IgD-negative memory B cell (primary cell): Measurements from ENCODE around the gene ABL1. TPM values are rescaled to one million over a fixed set of nuclear protein-coding genes. Genes with fewer than 3 reads are reported as not detected.

Experiments
- H3K27ac Mint-ChIP-seq, 3 donors: one replicate each; pipeline ENCODE4 v1.8.0; 2020 to 2022; ENCODE audit warnings: mild to moderate bottlenecking in 3 of 3, mixed read lengths in 3 of 3, moderate library complexity in 1 of 3
- H3K27me3 Mint-ChIP-seq: one replicate; pipeline ENCODE4 v1.8.0; 2021; ENCODE audit warnings: mixed read lengths
- H3K36me3 Mint-ChIP-seq: one replicate; pipeline ENCODE4 v1.8.0; 2020; ENCODE audit warnings: mild to moderate bottlenecking, mixed read lengths
- H3K4me1 Mint-ChIP-seq, 3 donors: one replicate each; pipeline ENCODE4 v1.8.0; 2020 to 2022; ENCODE audit warnings: mixed read lengths in 3 of 3, mild to moderate bottlenecking in 1 of 3
- H3K4me3 Mint-ChIP-seq, 4 donors: one replicate each; pipeline ENCODE4 v1.8.0; 2020 to 2022; ENCODE audit warnings: mild to moderate bottlenecking in 4 of 4, mixed read lengths in 4 of 4, moderate library complexity in 3 of 4
- H3K9me3 Mint-ChIP-seq, 3 donors: one replicate each; pipeline ENCODE4 v1.8.0; 2020 to 2021; ENCODE audit warnings: mixed read lengths in 3 of 3, mild to moderate bottlenecking in 1 of 3
- polyA plus RNA-seq: library from polyadenylated mRNA; unstranded; fragments of 300-500 nt; fragmentation: Illumina TruSeq; gene quantifications from one replicate; pipeline ENCODE4 v1.2.3, GENCODE V29; 2021

Gene ABL1
- polyA plus RNA-seq, 1 donor from 2014 or later = 12.6 TPM

DNA sequence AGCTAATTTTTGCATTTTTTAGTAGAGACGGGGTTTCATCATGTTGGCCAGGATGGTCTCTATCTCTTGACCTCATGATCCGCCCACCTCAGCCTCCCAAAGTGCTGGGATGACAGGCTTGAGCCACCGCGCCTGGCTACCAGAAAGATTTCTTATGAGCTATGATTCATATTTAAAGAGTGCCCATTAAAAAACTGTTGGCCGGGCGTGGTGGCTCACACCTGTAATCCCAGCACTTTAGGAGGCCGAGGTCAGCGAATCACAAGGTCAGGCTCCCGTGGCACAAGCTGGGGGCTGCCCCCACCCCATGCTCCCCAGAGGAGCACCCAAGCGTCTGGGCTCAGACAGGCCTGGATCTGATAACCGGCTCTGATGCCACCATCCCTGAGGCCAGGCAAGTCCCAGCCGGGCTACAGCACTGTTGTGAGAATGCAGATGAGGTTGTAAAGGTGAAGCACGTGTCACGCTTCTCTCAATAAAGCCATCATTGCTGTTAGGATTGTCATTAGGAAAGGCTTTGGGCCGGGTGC lies 47.7 kb downstream of the ABL1 start:
- Mint-ChIP-seq H3K27me3 (no peaks in the 10 kb centered on the region), H3K4me1 (peaks cover 0 to 2% (median 0%) of the 10 kb centered on the region in 3 donors), H3K9me3 (no peaks in the 10 kb centered on the region), H3K36me3 (peaks cover 5% of the 10 kb centered on the region), H3K27ac (no peak overlapping the region), H3K4me3 (no peak overlapping the region)

GRCh38 chr9:130883479-130883878 lies 48.4 kb downstream of the ABL1 start:
- H3K27ac Mint-ChIP-seq = no peak overlapping the region
- no peaks in the 10 kb centered on the region for H3K9me3 Mint-ChIP-seq
- no peaks in the 10 kb centered on the region for H3K27me3 Mint-ChIP-seq
- no peak overlapping the region for H3K4me3 Mint-ChIP-seq
- peaks cover 0 to 2% (median 0%) of the 10 kb centered on the region in 3 donors for H3K4me1 Mint-ChIP-seq
- H3K36me3 Mint-ChIP-seq = peaks cover 5% of the 10 kb centered on the region

GRCh38 chr9:130884111-130884531 lies 49.1 kb downstream of the ABL1 start:
- peaks cover 0 to 2% (median 0%) of the 10 kb centered on the region in 3 donors for H3K4me1 Mint-ChIP-seq
- H3K27me3 Mint-ChIP-seq = no peaks in the 10 kb centered on the region
- peaks cover 5% of the 10 kb centered on the region for H3K36me3 Mint-ChIP-seq
- H3K4me3 Mint-ChIP-seq = no peak overlapping the region
- no peaks in the 10 kb centered on the region for H3K9me3 Mint-ChIP-seq
- H3K27ac Mint-ChIP-seq = no peak overlapping the region

- Mint-ChIP-seq H3K27me3 (no peaks in the 10 kb centered on the region), H3K36me3 (peaks cover 5% of the 10 kb centered on the region), H3K4me3 (no peak overlapping the region), H3K9me3 (no peaks in the 10 kb centered on the region), H3K27ac (no peak overlapping the region), H3K4me1 (peaks cover 0 to 2% (median 0%) of the 10 kb centered on the region in 3 donors)
Observed at GRCh38 chr9:130884542-130885483, 49.8 kb downstream of the ABL1 start.

DNA sequence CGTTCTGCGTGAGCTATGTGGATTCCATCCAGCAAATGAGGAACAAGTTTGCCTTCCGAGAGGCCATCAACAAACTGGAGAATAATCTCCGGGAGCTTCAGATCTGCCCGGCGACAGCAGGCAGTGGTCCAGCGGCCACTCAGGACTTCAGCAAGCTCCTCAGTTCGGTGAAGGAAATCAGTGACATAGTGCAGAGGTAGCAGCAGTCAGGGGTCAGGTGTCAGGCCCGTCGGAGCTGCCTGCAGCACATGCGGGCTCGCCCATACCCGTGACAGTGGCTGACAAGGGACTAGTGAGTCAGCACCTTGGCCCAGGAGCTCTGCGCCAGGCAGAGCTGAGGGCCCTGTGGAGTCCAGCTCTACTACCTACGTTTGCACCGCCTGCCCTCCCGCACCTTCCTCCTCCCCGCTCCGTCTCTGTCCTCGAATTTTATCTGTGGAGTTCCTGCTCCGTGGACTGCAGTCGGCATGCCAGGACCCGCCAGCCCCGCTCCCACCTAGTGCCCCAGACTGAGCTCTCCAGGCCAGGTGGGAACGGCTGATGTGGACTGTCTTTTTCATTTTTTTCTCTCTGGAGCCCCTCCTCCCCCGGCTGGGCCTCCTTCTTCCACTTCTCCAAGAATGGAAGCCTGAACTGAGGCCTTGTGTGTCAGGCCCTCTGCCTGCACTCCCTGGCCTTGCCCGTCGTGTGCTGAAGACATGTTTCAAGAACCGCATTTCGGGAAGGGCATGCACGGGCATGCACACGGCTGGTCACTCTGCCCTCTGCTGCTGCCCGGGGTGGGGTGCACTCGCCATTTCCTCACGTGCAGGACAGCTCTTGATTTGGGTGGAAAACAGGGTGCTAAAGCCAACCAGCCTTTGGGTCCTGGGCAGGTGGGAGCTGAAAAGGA lies 50.7 kb downstream of the ABL1 start:
- Mint-ChIP-seq H3K27ac (no peak overlapping the region), H3K4me3 (no peak overlapping the region), H3K4me1 (peaks cover 0 to 2% (median 0%) of the 10 kb centered on the region in 3 donors), H3K27me3 (no peaks in the 10 kb centered on the region), H3K9me3 (no peaks in the 10 kb centered on the region), H3K36me3 (peaks cover 4% of the 10 kb centered on the region)

DNA sequence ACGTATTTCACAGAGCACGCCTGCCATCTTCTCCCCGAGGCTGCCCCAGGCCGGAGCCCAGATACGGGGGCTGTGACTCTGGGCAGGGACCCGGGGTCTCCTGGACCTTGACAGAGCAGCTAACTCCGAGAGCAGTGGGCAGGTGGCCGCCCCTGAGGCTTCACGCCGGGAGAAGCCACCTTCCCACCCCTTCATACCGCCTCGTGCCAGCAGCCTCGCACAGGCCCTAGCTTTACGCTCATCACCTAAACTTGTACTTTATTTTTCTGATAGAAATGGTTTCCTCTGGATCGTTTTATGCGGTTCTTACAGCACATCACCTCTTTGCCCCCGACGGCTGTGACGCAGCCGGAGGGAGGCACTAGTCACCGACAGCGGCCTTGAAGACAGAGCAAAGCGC lies 51.9 kb downstream of the ABL1 start:
- Mint-ChIP-seq H3K4me1 (peaks cover 0 to 2% (median 0%) of the 10 kb centered on the region in 3 donors), H3K27ac (no peak overlapping the region), H3K36me3 (peaks cover 2% of the 10 kb centered on the region), H3K4me3 (no peak overlapping the region), H3K27me3 (no peaks in the 10 kb centered on the region), H3K9me3 (no peaks in the 10 kb centered on the region)

- Mint-ChIP-seq H3K4me1 (peaks cover 0 to 2% (median 0%) of the 10 kb centered on the region in 3 donors), H3K9me3 (no peaks in the 10 kb centered on the region), H3K36me3 (peaks cover 2% of the 10 kb centered on the region), H3K27me3 (no peaks in the 10 kb centered on the region), H3K27ac (no peak overlapping the region), H3K4me3 (peak overlapping the region in 1 of 4 donors; percentile 60)
Observed at GRCh38 chr9:130887494-130888144, 52.6 kb downstream of the ABL1 start.

- Mint-ChIP-seq H3K4me1 (peaks cover 0 to 2% (median 0%) of the 10 kb centered on the region in 3 donors), H3K27me3 (no peaks in the 10 kb centered on the region), H3K4me3 (no peak overlapping the region), H3K9me3 (no peaks in the 10 kb centered on the region), H3K27ac (no peak overlapping the region), H3K36me3 (peaks cover 2% of the 10 kb centered on the region)
Observed at GRCh38 chr9:130888146-130888885, 53.3 kb downstream of the ABL1 start.

- no peak overlapping the region for H3K27ac Mint-ChIP-seq
- peaks cover 0 to 1% (median 0%) of the 10 kb centered on the region in 3 donors for H3K4me1 Mint-ChIP-seq
- peaks cover 2% of the 10 kb centered on the region for H3K36me3 Mint-ChIP-seq
- no peaks in the 10 kb centered on the region for H3K27me3 Mint-ChIP-seq
- H3K9me3 Mint-ChIP-seq = no peaks in the 10 kb centered on the region
- H3K4me3 Mint-ChIP-seq = no peak overlapping the region
Observed at GRCh38 chr9:130890124-130890523, 55.1 kb downstream of the ABL1 start.

GRCh38 chr9:130890870-130891687 lies 56.0 kb downstream of the ABL1 start:
- Mint-ChIP-seq H3K9me3 (no peaks in the 10 kb centered on the region), H3K36me3 (peaks cover 2% of the 10 kb centered on the region), H3K4me3 (no peak overlapping the region), H3K27me3 (no peaks in the 10 kb centered on the region), H3K4me1 (no peaks in the 10 kb centered on the region), H3K27ac (no peak overlapping the region)

DNA sequence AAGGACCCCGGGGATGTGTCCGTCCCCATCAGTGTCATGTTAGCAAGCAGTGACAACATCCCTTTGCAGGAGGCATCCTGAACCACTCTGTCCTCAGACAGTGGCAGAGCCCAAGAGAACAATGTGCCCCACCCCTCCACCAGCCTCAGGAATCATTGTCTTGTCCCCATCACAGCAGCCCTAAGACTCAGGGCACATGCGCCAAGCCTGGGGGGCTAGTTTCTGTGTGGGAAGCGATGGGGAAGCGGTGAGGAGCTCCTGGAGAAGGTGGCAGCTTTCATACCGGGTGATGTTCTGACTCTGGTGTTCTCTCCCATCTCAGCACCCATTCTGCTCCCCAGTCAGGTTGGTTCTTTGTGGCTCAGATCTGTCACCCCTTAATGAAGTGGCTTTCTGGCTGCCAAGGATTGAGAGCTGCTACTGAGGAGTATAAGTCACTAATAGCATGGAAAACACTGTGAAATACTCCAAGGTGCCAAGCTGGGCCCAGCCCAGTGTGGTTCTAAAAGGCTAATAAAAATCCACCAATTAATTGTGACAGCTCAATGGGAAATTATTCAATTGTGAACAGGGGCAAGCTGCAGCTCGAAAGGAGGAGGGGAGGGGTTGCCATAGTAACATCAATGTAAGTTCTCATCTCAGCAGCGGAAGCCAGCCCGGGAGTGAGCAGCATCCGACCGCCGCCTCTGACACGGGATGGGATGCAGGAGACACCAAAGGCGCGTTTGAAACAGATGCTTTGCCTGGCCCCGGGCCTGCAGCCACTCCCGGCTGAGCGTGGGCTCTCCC lies 56.8 kb downstream of the ABL1 start:
- peaks cover 2% of the 10 kb centered on the region for H3K36me3 Mint-ChIP-seq
- H3K9me3 Mint-ChIP-seq = no peaks in the 10 kb centered on the region
- H3K4me3 Mint-ChIP-seq = no peak overlapping the region
- no peaks in the 10 kb centered on the region for H3K27me3 Mint-ChIP-seq
- no peak overlapping the region for H3K27ac Mint-ChIP-seq
- H3K4me1 Mint-ChIP-seq = no peaks in the 10 kb centered on the region

DNA sequence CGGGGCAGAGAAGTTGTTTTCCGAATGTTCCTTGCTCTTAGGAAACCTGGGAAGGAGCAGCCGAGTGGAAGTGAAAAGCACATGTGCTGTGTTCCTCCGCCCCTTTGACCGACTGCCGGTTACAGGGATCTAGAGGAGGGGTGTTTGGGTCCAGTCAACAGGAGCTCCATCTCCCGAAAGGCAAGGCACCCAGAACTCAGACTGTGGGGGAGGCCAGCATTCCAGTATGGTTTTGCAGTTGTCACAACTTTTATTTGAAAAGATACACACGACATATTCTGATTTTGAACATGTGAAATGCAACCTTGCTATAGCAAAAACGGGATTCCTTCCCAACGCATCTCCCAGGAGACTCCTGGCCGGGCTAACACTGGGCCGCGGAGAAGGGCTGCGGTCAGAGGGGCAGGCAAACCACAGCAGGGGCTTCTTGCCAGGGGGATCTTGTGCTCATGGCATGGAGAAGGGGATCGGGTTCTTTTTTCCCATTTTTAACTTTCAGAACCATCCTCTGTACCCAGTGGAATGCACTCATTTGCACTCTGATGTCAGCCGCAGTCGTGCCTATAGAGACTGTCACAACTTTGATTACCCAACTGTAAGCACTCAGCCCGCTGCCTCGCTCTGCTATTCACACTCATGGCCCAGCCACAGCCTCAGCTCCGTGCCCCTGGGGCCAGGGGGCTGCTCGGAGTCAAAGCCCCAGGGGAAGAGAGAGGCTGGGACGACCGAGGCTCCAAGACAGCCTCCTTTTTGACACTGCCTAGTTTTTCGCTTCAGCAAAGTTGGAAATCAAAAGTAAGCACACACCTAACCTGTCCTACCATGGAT lies 57.6 kb downstream of the ABL1 start:
- no peaks in the 10 kb centered on the region for H3K27me3 Mint-ChIP-seq
- H3K4me1 Mint-ChIP-seq = no peaks in the 10 kb centered on the region
- no peak overlapping the region for H3K27ac Mint-ChIP-seq
- H3K4me3 Mint-ChIP-seq = no peak overlapping the region
- H3K36me3 Mint-ChIP-seq = no peaks in the 10 kb centered on the region
- H3K9me3 Mint-ChIP-seq = no peaks in the 10 kb centered on the region
